HepG2 (cell line): Measurements from ENCODE around the gene GYS1. TPM values are rescaled to one million over a fixed set of nuclear protein-coding genes. Genes with fewer than 3 reads are reported as not detected.

Experiments
- CBX1 ChIP-seq: IDR thresholded peaks from one replicate; pipeline ENCODE4 v1.6.1; 2016; ENCODE audit warnings: antibody characterized with exemption, low read depth
- CBX2 ChIP-seq, 2 experiments: fragments of 200-600 bp in 1 of 2; sonication (generic); formaldehyde crosslinking in 1 of 2; IDR thresholded peaks; 2 replicates each; pipeline versions ENCODE4 v1.7.0 to v1.8.1; 2018 to 2022; ENCODE audit warnings: low read depth in 2 of 2, low read length in 1 of 2, mild to moderate bottlenecking in 1 of 2, missing genetic modification reagents in 1 of 2
- CBX5 ChIP-seq: sonication (generic); formaldehyde crosslinking; IDR thresholded peaks from 2 replicates; pipeline ENCODE4 v1.4.0; 2020; ENCODE audit warnings: missing genetic modification reagents, borderline replicate concordance
- ELF4 ChIP-seq: sonication (generic); formaldehyde crosslinking; IDR thresholded peaks from 2 replicates; pipeline ENCODE4 v1.5.0; 2020; ENCODE audit warnings: missing genetic modification reagents, mild to moderate bottlenecking, moderate library complexity, borderline replicate concordance
- FOXK2 ChIP-seq: fragments of 450-650 bp; IDR thresholded peaks from 2 replicates; pipeline ENCODE4 v1.6.1; 2016
- GABPA ChIP-seq, 2 experiments: IDR thresholded peaks; 2 replicates each; pipeline ENCODE4 v1.6.1; 2011 to 2016; ENCODE audit warnings: low read depth in 2 of 2, low read length in 1 of 2, missing biosample characterization in 1 of 2, missing genetic modification characterization in 1 of 2
- GATA4 ChIP-seq: sonication (generic); IDR thresholded peaks from 2 replicates; pipeline ENCODE4 v1.6.1; 2016; ENCODE audit warnings: antibody characterized with exemption, low read depth, borderline replicate concordance
- KLF16 ChIP-seq, 2 experiments: sonication (generic) in 1 of 2; formaldehyde crosslinking in 1 of 2; IDR thresholded peaks; 2 replicates each; pipeline versions ENCODE4 v1.6.1 to v1.8.0; 2016 to 2023; ENCODE audit warnings: missing genetic modification reagents in 2 of 2, missing compliant biosample characterization in 1 of 2
- PHF8 ChIP-seq: sonication (generic); formaldehyde crosslinking; IDR thresholded peaks from 2 replicates; pipeline ENCODE4 v1.5.0; 2020; ENCODE audit warnings: missing genetic modification reagents
- POLR2G ChIP-seq: fragments of 200-400 bp; formaldehyde crosslinking; IDR thresholded peaks from 2 replicates; pipeline ENCODE4 v1.6.1; 2018; ENCODE audit warnings: mild to moderate bottlenecking, low read depth, low read length, moderate library complexity
- ZNF605 ChIP-seq: sonication (generic); formaldehyde crosslinking; IDR thresholded peaks from 2 replicates; pipeline ENCODE4 v1.8.0; 2022; ENCODE audit warnings: mild to moderate bottlenecking, missing genetic modification reagents
- ZSCAN25 ChIP-seq: sonication (generic); formaldehyde crosslinking; IDR thresholded peaks from 2 replicates; pipeline ENCODE4 v1.8.0; 2022; ENCODE audit warnings: mild to moderate bottlenecking, missing genetic modification reagents
- polyA plus RNA-seq, 8 experiments: library from polyadenylated mRNA; depleted of rRNA in 3 of 8; stranded (reverse) in 7 of 8; unstranded in 1 of 8; fragments of >200 nt; fragmentation: Illumina TruSeq in 4 of 8; extraction: Trizol in 4 of 8; gene quantifications; 2 replicates each; pipeline versions ENCODE4 v1.2.1 to v1.2.3, GENCODE V29; 2011 to 2016; ENCODE audit warnings: low read depth in 4 of 8, missing spikeins in 1 of 8, mixed read lengths in 1 of 8; ENCODE audit not compliant: insufficient read depth in 1 of 8
- total RNA-seq, 5 experiments: library from RNA; depleted of rRNA; stranded (reverse); fragments of >200 nt; fragmentation: Illumina TruSeq; extraction: Trizol; gene quantifications; 2 replicates each; pipeline ENCODE4 v1.2.3, GENCODE V29; 2016; ENCODE audit warnings: low read depth in 1 of 5
- TF ChIP-seq, protein P1 (sequence below): sonication (generic); formaldehyde crosslinking; IDR thresholded peaks from 2 replicates; pipeline ENCODE4 v1.5.1; 2020; ENCODE audit warnings: mild to moderate bottlenecking, missing genetic modification reagents, moderate library complexity
- TF ChIP-seq, protein P2 (sequence below): sonication (generic); formaldehyde crosslinking; IDR thresholded peaks from 2 replicates; pipeline ENCODE4 v1.4.0; 2020; ENCODE audit warnings: missing genetic modification reagents, borderline replicate concordance
- TF ChIP-seq, protein P3 (sequence below): sonication (generic); formaldehyde crosslinking; conservative IDR thresholded peaks from 2 replicates; pipeline ENCODE4 v1.4.0; 2020; ENCODE audit warnings: mild to moderate bottlenecking, missing genetic modification reagents, moderate library complexity
- TF ChIP-seq, protein P4 (sequence below): sonication (generic); formaldehyde crosslinking; conservative IDR thresholded peaks from 2 replicates; pipeline ENCODE4 v1.8.0; 2022; ENCODE audit warnings: mild to moderate bottlenecking, moderate library complexity, missing genetic modification reagents

GYS1 gene
- total and polyA plus RNA-seq, 2 of the 13 experiments (the other 11 are each of a cell fraction or from before 2014, with no cell fraction given): 18.4 to 42.1 TPM

DNA sequence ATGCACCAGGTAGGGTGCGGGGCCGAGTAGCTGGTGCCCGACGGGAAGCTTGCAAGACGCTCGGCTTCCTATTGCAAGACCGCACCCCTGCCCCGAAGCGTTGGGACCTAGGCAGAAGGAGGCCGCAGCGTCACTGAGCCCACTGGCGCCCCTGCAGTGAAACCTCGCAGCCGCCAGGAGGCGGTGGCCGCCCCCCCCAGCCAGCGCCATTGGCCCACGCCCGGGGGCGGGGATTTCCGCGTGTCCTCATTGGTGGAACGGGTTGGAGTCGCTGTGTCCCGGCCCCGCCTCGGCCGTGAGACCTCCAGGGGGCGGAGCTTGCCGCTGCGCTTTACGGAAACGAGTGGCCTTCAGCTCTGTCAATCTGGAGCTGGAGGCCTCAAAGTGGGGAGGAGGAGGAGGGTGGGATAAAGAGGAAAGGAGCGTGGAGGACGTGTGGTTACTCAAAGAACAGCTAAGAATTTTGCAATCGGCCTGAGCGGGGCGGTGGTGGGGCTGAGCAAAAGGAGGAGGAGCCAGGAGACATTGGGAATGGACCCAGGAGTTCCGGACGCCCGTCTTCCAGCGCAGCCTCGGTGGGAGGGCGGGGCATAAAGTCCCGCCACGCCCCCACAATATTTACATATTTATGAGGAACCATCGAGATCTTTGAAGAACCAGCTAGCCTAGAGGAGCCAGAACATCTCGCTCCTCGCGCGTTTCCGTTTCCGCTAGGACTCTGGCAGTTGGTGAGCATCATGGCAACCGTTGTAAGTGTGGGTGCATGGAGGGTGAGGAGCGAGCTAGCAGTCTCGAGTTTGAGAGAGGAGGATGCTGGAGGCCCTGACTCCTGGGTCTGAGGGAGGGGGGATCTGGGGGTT lies at the start of gene GYS1, which contains the start of gene RUVBL2 (continued):
- TF ChIP-seq, protein P1, sequence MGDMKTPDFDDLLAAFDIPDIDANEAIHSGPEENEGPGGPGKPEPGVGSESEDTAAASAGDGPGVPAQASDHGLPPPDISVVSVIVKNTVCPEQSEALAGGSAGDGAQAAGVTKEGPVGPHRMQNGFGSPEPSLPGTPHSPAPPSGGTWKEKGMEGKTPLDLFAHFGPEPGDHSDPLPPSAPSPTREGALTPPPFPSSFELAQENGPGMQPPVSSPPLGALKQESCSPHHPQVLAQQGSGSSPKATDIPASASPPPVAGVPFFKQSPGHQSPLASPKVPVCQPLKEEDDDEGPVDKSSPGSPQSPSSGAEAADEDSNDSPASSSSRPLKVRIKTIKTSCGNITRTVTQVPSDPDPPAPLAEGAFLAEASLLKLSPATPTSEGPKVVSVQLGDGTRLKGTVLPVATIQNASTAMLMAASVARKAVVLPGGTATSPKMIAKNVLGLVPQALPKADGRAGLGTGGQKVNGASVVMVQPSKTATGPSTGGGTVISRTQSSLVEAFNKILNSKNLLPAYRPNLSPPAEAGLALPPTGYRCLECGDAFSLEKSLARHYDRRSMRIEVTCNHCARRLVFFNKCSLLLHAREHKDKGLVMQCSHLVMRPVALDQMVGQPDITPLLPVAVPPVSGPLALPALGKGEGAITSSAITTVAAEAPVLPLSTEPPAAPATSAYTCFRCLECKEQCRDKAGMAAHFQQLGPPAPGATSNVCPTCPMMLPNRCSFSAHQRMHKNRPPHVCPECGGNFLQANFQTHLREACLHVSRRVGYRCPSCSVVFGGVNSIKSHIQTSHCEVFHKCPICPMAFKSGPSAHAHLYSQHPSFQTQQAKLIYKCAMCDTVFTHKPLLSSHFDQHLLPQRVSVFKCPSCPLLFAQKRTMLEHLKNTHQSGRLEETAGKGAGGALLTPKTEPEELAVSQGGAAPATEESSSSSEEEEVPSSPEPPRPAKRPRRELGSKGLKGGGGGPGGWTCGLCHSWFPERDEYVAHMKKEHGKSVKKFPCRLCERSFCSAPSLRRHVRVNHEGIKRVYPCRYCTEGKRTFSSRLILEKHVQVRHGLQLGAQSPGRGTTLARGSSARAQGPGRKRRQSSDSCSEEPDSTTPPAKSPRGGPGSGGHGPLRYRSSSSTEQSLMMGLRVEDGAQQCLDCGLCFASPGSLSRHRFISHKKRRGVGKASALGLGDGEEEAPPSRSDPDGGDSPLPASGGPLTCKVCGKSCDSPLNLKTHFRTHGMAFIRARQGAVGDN (CRISPR knock-in tag): peak; percentile 75
- TF ChIP-seq CBX2 (IDR thresholded peaks at IDR 0.05; ENCODE audit: low read depth, low read length) (no peak), CBX2 (CRISPR knock-in tag; IDR thresholded peaks at IDR 0.05; ENCODE audit: low read depth) (no peak), GABPA (IDR thresholded peaks at IDR 0.05; ENCODE audit: low read depth, low read length) (peak; percentile 92), GABPA (CRISPR knock-in tag; IDR thresholded peaks at IDR 0.05; ENCODE audit: low read depth) (peak; percentile 98), GATA4 (0 out of 2 replicates have a peak, but pooled peaks have one; percentile 46), PHF8 (CRISPR knock-in tag) (peak; percentile 60), ZSCAN25 (peak; percentile 54; the same call in 1 of the 2 replicates), CBX5 (CRISPR knock-in tag) (peak; percentile 43; the same call in 1 of the 2 replicates), ZNF605 (CRISPR knock-in tag) (peak; percentile 76), KLF16 (CRISPR knock-in tag; IDR thresholded peaks at IDR 0.05) (peak in 1 of 2 experiments; percentile 57; a peak in 1 of 4 replicates), POLR2G (peak; percentile 80), CBX1 (peak; percentile 81), ELF4 (CRISPR knock-in tag) (no peak; the same call in 1 of the 2 replicates), FOXK2 (peak; percentile 47; the same call in 1 of the 2 replicates)
- TF ChIP-seq, protein P2, sequence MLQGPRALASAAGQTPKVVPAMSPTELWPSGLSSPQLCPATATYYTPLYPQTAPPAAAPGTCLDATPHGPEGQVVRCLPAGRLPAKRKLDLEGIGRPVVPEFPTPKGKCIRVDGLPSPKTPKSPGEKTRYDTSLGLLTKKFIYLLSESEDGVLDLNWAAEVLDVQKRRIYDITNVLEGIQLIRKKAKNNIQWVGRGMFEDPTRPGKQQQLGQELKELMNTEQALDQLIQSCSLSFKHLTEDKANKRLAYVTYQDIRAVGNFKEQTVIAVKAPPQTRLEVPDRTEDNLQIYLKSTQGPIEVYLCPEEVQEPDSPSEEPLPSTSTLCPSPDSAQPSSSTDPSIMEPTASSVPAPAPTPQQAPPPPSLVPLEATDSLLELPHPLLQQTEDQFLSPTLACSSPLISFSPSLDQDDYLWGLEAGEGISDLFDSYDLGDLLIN (CRISPR knock-in tag): 0 out of 2 replicates have a peak, but pooled peaks have one; percentile 15
- TF ChIP-seq, protein P3, sequence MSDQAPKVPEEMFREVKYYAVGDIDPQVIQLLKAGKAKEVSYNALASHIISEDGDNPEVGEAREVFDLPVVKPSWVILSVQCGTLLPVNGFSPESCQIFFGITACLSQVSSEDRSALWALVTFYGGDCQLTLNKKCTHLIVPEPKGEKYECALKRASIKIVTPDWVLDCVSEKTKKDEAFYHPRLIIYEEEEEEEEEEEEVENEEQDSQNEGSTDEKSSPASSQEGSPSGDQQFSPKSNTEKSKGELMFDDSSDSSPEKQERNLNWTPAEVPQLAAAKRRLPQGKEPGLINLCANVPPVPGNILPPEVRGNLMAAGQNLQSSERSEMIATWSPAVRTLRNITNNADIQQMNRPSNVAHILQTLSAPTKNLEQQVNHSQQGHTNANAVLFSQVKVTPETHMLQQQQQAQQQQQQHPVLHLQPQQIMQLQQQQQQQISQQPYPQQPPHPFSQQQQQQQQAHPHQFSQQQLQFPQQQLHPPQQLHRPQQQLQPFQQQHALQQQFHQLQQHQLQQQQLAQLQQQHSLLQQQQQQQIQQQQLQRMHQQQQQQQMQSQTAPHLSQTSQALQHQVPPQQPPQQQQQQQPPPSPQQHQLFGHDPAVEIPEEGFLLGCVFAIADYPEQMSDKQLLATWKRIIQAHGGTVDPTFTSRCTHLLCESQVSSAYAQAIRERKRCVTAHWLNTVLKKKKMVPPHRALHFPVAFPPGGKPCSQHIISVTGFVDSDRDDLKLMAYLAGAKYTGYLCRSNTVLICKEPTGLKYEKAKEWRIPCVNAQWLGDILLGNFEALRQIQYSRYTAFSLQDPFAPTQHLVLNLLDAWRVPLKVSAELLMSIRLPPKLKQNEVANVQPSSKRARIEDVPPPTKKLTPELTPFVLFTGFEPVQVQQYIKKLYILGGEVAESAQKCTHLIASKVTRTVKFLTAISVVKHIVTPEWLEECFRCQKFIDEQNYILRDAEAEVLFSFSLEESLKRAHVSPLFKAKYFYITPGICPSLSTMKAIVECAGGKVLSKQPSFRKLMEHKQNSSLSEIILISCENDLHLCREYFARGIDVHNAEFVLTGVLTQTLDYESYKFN (CRISPR knock-in tag): 0 out of 2 replicates have a peak, but pooled peaks have one; percentile 60
- TF ChIP-seq, protein P4, sequence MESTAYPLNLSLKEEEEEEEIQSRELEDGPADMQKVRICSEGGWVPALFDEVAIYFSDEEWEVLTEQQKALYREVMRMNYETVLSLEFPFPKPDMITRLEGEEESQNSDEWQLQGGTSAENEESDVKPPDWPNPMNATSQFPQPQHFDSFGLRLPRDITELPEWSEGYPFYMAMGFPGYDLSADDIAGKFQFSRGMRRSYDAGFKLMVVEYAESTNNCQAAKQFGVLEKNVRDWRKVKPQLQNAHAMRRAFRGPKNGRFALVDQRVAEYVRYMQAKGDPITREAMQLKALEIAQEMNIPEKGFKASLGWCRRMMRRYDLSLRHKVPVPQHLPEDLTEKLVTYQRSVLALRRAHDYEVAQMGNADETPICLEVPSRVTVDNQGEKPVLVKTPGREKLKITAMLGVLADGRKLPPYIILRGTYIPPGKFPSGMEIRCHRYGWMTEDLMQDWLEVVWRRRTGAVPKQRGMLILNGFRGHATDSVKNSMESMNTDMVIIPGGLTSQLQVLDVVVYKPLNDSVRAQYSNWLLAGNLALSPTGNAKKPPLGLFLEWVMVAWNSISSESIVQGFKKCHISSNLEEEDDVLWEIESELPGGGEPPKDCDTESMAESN: peak; percentile 83
